Neural progenitor cell (in vitro differentiated cells): ENCODE results near the gene OTOP2. TPM values are rescaled to one million over a fixed set of nuclear protein-coding genes. Genes with fewer than 3 reads are reported as not detected.

Source experiments
- DNase-seq: peaks from one replicate; pipeline ENCODE4 v3.0.0-alpha.2; 2016; ENCODE audit warnings: low spot score
- H2AFZ ChIP-seq: fragments of 200-600 bp; sonication (generic); replicated peaks from 2 replicates; pipeline ENCODE4 v1.6.1; 2016; ENCODE audit warnings: antibody characterized with exemption
- H3F3A ChIP-seq: fragments of 200-600 bp; sonication (generic); 2 replicates; pipeline ENCODE4 v1.6.1; 2016; ENCODE audit warnings: antibody characterized with exemption, low read depth
- H3K27ac ChIP-seq: fragments of 200-600 bp; sonication (generic); 2 replicates; pipeline ENCODE4 v1.5.1; 2016; ENCODE audit warnings: mild to moderate bottlenecking
- H3K27me3 ChIP-seq: fragments of 200-600 bp; sonication (generic); 2 replicates; pipeline ENCODE4 v1.6.1; 2016; ENCODE audit warnings: mild to moderate bottlenecking, moderate library complexity
- H3K36me3 ChIP-seq: fragments of 200-600 bp; sonication (generic); 2 replicates; pipeline ENCODE4 v1.5.1; 2016
- H3K4me1 ChIP-seq: fragments of 200-600 bp; sonication (generic); 2 replicates; pipeline ENCODE4 v1.6.1; 2016; ENCODE audit warnings: mixed run types
- H3K4me2 ChIP-seq: fragments of 200-600 bp; sonication (generic); 2 replicates; pipeline ENCODE4 v1.6.1; 2016
- H3K4me3 ChIP-seq: fragments of 200-600 bp; sonication (generic); 2 replicates; pipeline ENCODE4 v1.5.1; 2016
- H3K79me2 ChIP-seq: fragments of 200-600 bp; sonication (generic); 2 replicates; pipeline ENCODE4 v1.6.1; 2016; ENCODE audit warnings: low read depth
- H3K9ac ChIP-seq: fragments of 200-600 bp; sonication (generic); 2 replicates; pipeline ENCODE4 v1.6.1; 2016
- H3K9me3 ChIP-seq: fragments of 200-600 bp; sonication (generic); 2 replicates; pipeline ENCODE4 v1.5.1; 2016; ENCODE audit warnings: low read depth
- H4K20me1 ChIP-seq: fragments of 200-600 bp; sonication (generic); 2 replicates; pipeline ENCODE4 v1.6.1; 2016; ENCODE audit warnings: low read depth
- H3K27ac Mint-ChIP-seq: 3 replicates; pipeline ENCODE4 v1.8.0; 2021; ENCODE audit warnings: mixed read lengths
- H3K27me3 Mint-ChIP-seq: 2 replicates; pipeline ENCODE4 v1.8.0; 2022; ENCODE audit warnings: low read depth, mild to moderate bottlenecking, inconsistent platforms, moderate library complexity, mixed read lengths; ENCODE audit not compliant: insufficient read depth
- H3K36me3 Mint-ChIP-seq: 3 replicates; pipeline ENCODE4 v1.8.0; 2021; ENCODE audit warnings: mixed read lengths
- H3K4me1 Mint-ChIP-seq: 3 replicates; pipeline ENCODE4 v1.8.0; 2021; ENCODE audit warnings: mixed read lengths
- H3K4me3 Mint-ChIP-seq: 3 replicates; pipeline ENCODE4 v1.8.0; 2021; ENCODE audit warnings: mild to moderate bottlenecking, moderate library complexity, mixed read lengths
- H3K9me3 Mint-ChIP-seq: 3 replicates; pipeline ENCODE4 v1.8.0; 2020; ENCODE audit warnings: mixed read lengths
- CTCF ChIP-seq: fragments of 200-600 bp; sonication (generic); IDR thresholded peaks from 2 replicates; pipeline ENCODE4 v1.5.1; 2017; ENCODE audit warnings: antibody characterized with exemption, mild to moderate bottlenecking
- EZH2 ChIP-seq: fragments of 200-600 bp; sonication (generic); IDR thresholded peaks from 2 replicates; pipeline ENCODE4 v1.6.1; 2017; ENCODE audit warnings: antibody characterized with exemption, mild to moderate bottlenecking, moderate library complexity
- EZH2phosphoT487 ChIP-seq: fragments of 200-600 bp; sonication (generic); IDR thresholded peaks from 2 replicates; pipeline ENCODE4 v1.6.1; 2017; ENCODE audit warnings: antibody characterized with exemption
- total RNA-seq: library from RNA; depleted of rRNA; stranded (reverse); fragments of >200 nt; gene quantifications from 2 replicates; pipeline ENCODE4 v1.2.3, GENCODE V29; 2015; ENCODE audit warnings: low replicate concordance

OTOP2 gene
- total RNA-seq, 1 donor from 2014 or later: not detected

GRCh38 chr17:74957935-74958740 lies 34.1 kb downstream of the OTOP2 start:
- Histone ChIP-seq H3K9me3 (no peaks in the 10 kb centered on the region), H3K27ac (no peak overlapping the region), H2AFZ (no peak overlapping the region), H3K36me3 (no peaks in the 10 kb centered on the region), H4K20me1 (no peaks in the 10 kb centered on the region), H3K4me3 (no peak overlapping the region), H3K4me2 (no peak overlapping the region), H3K4me1 (no peaks in the 10 kb centered on the region), H3K79me2 (no peaks in the 10 kb centered on the region), H3K9ac (no peak overlapping the region), H3F3A (no peaks in the 10 kb centered on the region), H3K27me3 (peaks cover 33% of the 10 kb centered on the region)
- Mint-ChIP-seq H3K27me3 (peaks cover 24% of the 10 kb centered on the region), H3K9me3 (no peaks in the 10 kb centered on the region), H3K4me1 (peaks cover 6% of the 10 kb centered on the region), H3K27ac (no peak overlapping the region), H3K4me3 (no peak overlapping the region), H3K36me3 (no peaks in the 10 kb centered on the region)
- TF ChIP-seq EZH2phosphoT487 (no peak), CTCF (peak; percentile 85), EZH2 (no peak)
- DNase-seq: peak; percentile 79

GRCh38 chr17:74959826-74960515 lies 35.9 kb downstream of the OTOP2 start:
- no peak overlapping the region for H3K27ac ChIP-seq

GRCh38 chr17:74960570-74961342 lies 36.7 kb downstream of the OTOP2 start:
- no peaks in the 10 kb centered on the region for H3K36me3 Mint-ChIP-seq
- no peak overlapping the region for H3K27ac Mint-ChIP-seq
- Histone ChIP-seq H3K9ac (no peak overlapping the region), H3K4me3 (no peak overlapping the region), H3K4me1 (no peaks in the 10 kb centered on the region), H3K27me3 (peaks cover 33% of the 10 kb centered on the region), H3F3A (no peaks in the 10 kb centered on the region), H3K27ac (no peak overlapping the region), H3K4me2 (no peak overlapping the region), H4K20me1 (no peaks in the 10 kb centered on the region), H2AFZ (no peak overlapping the region), H3K9me3 (no peaks in the 10 kb centered on the region), H3K79me2 (no peaks in the 10 kb centered on the region), H3K36me3 (no peaks in the 10 kb centered on the region)
- peak; percentile 63 for TF ChIP-seq CTCF
- TF ChIP-seq EZH2phosphoT487: no peak
- TF ChIP-seq EZH2: no peak
- no peaks in the 10 kb centered on the region for H3K9me3 Mint-ChIP-seq
- peak; percentile 80 for DNase-seq
- peaks cover 16% of the 10 kb centered on the region for H3K27me3 Mint-ChIP-seq
- peaks cover 6% of the 10 kb centered on the region for H3K4me1 Mint-ChIP-seq
- H3K4me3 Mint-ChIP-seq: no peak overlapping the region

More at GRCh38 chr17:74959826-74960515, 35.9 kb downstream of the OTOP2 start:
- H3K4me1 ChIP-seq: no peaks in the 10 kb centered on the region
- H3K4me2 ChIP-seq: no peak overlapping the region
- no peaks in the 10 kb centered on the region for H3K36me3 ChIP-seq
- peaks cover 33% of the 10 kb centered on the region for H3K27me3 ChIP-seq
- Mint-ChIP-seq H3K27ac (peak overlapping the region; percentile 66), H3K36me3 (no peaks in the 10 kb centered on the region), H3K27me3 (peaks cover 16% of the 10 kb centered on the region), H3K4me1 (peaks cover 6% of the 10 kb centered on the region), H3K9me3 (no peaks in the 10 kb centered on the region), H3K4me3 (no peak overlapping the region)
- H3K79me2 ChIP-seq: no peaks in the 10 kb centered on the region
- no peaks in the 10 kb centered on the region for H4K20me1 ChIP-seq
- no peak for DNase-seq
- TF ChIP-seq EZH2: no peak
- TF ChIP-seq CTCF: no peak
- H3F3A ChIP-seq: no peaks in the 10 kb centered on the region
- no peak overlapping the region for H3K9ac ChIP-seq
- no peaks in the 10 kb centered on the region for H3K9me3 ChIP-seq
- H2AFZ ChIP-seq: no peak overlapping the region
- no peak overlapping the region for H3K4me3 ChIP-seq
